K562 (cell line): ENCODE measurements around the gene HOXB6. TPM values are rescaled to one million over a fixed set of nuclear protein-coding genes. Genes with fewer than 3 reads are reported as not detected.
A peak's percentile ranks its signal among the peaks of the same experiment; 100 is the strongest.

Experiments
- FOXJ3 ChIP-seq: sonication (generic); formaldehyde crosslinking; IDR thresholded peaks from 2 replicates; pipeline ENCODE4 v1.4.0; 2020; ENCODE audit warnings: mild to moderate bottlenecking, missing genetic modification reagents
- GTF3C2 ChIP-seq: IDR thresholded peaks from 3 replicates; pipeline ENCODE4 v1.6.1; 2011; ENCODE audit warnings: borderline replicate concordance, mild to moderate bottlenecking, moderate library complexity; ENCODE audit not compliant: insufficient read length; ENCODE audit errors: extremely low read depth
- MGA ChIP-seq: fragments of 450-650 bp; IDR thresholded peaks from 2 replicates; pipeline ENCODE4 v1.6.1; 2016; ENCODE audit warnings: mild to moderate bottlenecking, moderate library complexity
- POLR2AphosphoS5 ChIP-seq: IDR thresholded peaks from 2 replicates; pipeline ENCODE4 v1.6.1; 2011; ENCODE audit warnings: mild to moderate bottlenecking, low read depth, low read length, moderate library complexity; ENCODE audit not compliant: control insufficient read depth, insufficient read depth
- RCOR1 ChIP-seq, 2 experiments: IDR thresholded peaks; 2 replicates each; pipeline ENCODE4 v1.6.1; 2012; ENCODE audit warnings: low read depth in 2 of 2, low read length in 2 of 2, borderline replicate concordance in 1 of 2, improper control_type of control experiment in 1 of 2
- ZMIZ1 ChIP-seq, 2 experiments: fragments of 150-350 bp in 1 of 2; IDR thresholded peaks; 2 replicates each; pipeline ENCODE4 v1.6.1; 2012 to 2016; ENCODE audit warnings: low read depth in 2 of 2, low read length in 2 of 2, mild to moderate bottlenecking in 1 of 2, moderate library complexity in 1 of 2
- polyA plus RNA-seq, 8 experiments: library from polyadenylated mRNA; depleted of rRNA in 4 of 8; stranded (reverse) in 5 of 8; unstranded in 3 of 8; fragments of >200 nt; fragmentation: Nextera tagmentation in 2 of 8; fragmentation: Illumina TruSeq in 1 of 8; extraction: Ambion mirVana in 2 of 8; extraction: Trizol in 1 of 8; gene quantifications; 2 replicates each; pipeline versions ENCODE4 v1.2.1 to v1.2.3, GENCODE V29; 2011 to 2014; ENCODE audit warnings: inconsistent platforms in 1 of 8, missing spikeins in 1 of 8
- total RNA-seq, 7 experiments: library from RNA; depleted of rRNA in 6 of 7; stranded (reverse); fragments of >200 nt in 6 of 7; fragmentation: Illumina TruSeq in 2 of 7; extraction: Trizol in 2 of 7; gene quantifications; 2 replicates each; pipeline versions ENCODE4 v1.2.1 to v1.2.3, GENCODE V29; 2011 to 2021; ENCODE audit warnings: low replicate concordance in 1 of 7

HOXB6 gene
- total and polyA plus RNA-seq, 9 of the 15 experiments (the other 6 are each of a cell fraction or from before 2014, with no cell fraction given), result 1.2 to 14.8 (median 4.9) TPM

GRCh38 chr17:48546924-48547807 lies 57.6 kb downstream of the HOXB6 start (continued):
- no peak for TF ChIP-seq MGA
- TF ChIP-seq ZMIZ1 (IDR thresholded peaks at IDR 0.05; ENCODE audit: low read depth in 2 of 2, low read length in 2 of 2), result peak in 1 of 2 experiments; percentile 85; a peak in 2 of 4 replicates
- peak; percentile 90 for TF ChIP-seq POLR2AphosphoS5
- no peak for TF ChIP-seq FOXJ3
- TF ChIP-seq RCOR1 (IDR thresholded peaks at IDR 0.05; ENCODE audit: borderline replicate concordance in 1 of 2, low read depth in 2 of 2, low read length in 2 of 2), result peak in 1 of 2 experiments; percentile 95; a peak in 2 of 4 replicates
- TF ChIP-seq GTF3C2, result no peak
